ENCODE results near the gene SPHK1.
A peak's percentile ranks its signal among the peaks of the same experiment; 100 is the strongest.

The SPHK1 gene

GRCh38 chr17:76384222-76384986 lies at the start of gene SPHK1:
TSS of gene SPHK1 (plus strand) at chr17:76384609. CDS start at chr17:76385645, 1,036 bp downstream.
- no peak for TF ChIP-seq CTCF (IDR thresholded peaks at IDR 0.05; ENCODE audit: low read depth, low read length)
- peak; percentile 81 to 90 for DNase-seq (ENCODE audit: low read depth in 2 of 2)
- H3K4me3 ChIP-seq (replicated peaks in 1 of 2; ENCODE audit: low read depth in 2 of 2, low read length in 2 of 2): peak within 1 kb of the TSS; percentile 68 to 88

- TF ChIP-seq CTCF (IDR thresholded peaks at IDR 0.05; ENCODE audit: low read depth, low read length): no peak
- no peak overlapping the region for H3K4me3 ChIP-seq (replicated peaks in 1 of 2; ENCODE audit: low read depth in 2 of 2, low read length in 2 of 2)
- no peak for DNase-seq (ENCODE audit: low read depth in 2 of 2)
These were observed 48.6 kb upstream of the SPHK1 start for GRCh38 chr17:76335716-76336381.

GRCh38 chr17:76336756-76337412 lies 47.5 kb upstream of the SPHK1 start:
- TF ChIP-seq CTCF (IDR thresholded peaks at IDR 0.05; ENCODE audit: low read depth, low read length): no peak
- peak in 1 of 2 donors; percentile 22 for DNase-seq (ENCODE audit: low read depth in 2 of 2)
- no peak overlapping the region for H3K4me3 ChIP-seq (replicated peaks in 1 of 2; ENCODE audit: low read depth in 2 of 2, low read length in 2 of 2)

GRCh38 chr17:76337413-76337777 lies 47.0 kb upstream of the SPHK1 start:
- no peak for TF ChIP-seq CTCF (IDR thresholded peaks at IDR 0.05; ENCODE audit: low read depth, low read length)
- H3K4me3 ChIP-seq (replicated peaks in 1 of 2; ENCODE audit: low read depth in 2 of 2, low read length in 2 of 2): no peak overlapping the region
- peak in 1 of 2 donors; percentile 38 for DNase-seq (ENCODE audit: low read depth in 2 of 2)

- DNase-seq (ENCODE audit: low read depth in 2 of 2): no peak
- H3K4me3 ChIP-seq (replicated peaks in 1 of 2; ENCODE audit: low read depth in 2 of 2, low read length in 2 of 2): no peak overlapping the region
- TF ChIP-seq CTCF (IDR thresholded peaks at IDR 0.05; ENCODE audit: low read depth, low read length): no peak
These were observed 43.1 kb upstream of the SPHK1 start for GRCh38 chr17:76341301-76341700.

- no peak overlapping the region for H3K4me3 ChIP-seq (replicated peaks in 1 of 2; ENCODE audit: low read depth in 2 of 2, low read length in 2 of 2)
- TF ChIP-seq CTCF (IDR thresholded peaks at IDR 0.05; ENCODE audit: low read depth, low read length): no peak
- no peak for DNase-seq (ENCODE audit: low read depth in 2 of 2)
These were observed 41.3 kb upstream of the SPHK1 start for GRCh38 chr17:76343106-76343505.

Data from cardiac fibroblast (primary cell).